Measurements from ENCODE around the gene NRG2.

NRG2 gene

GRCh38 chr5:139901251-139901575 is 141.9 kb downstream of the NRG2 start:
- no peak for DNase-seq (ENCODE audit: low read depth in 1 of 2, low spot score in 1 of 2)
- TF ChIP-seq REST (IDR thresholded peaks at IDR 0.05; ENCODE audit: insufficient replicate concordance, low read depth): no peak
- no peak for TF ChIP-seq CTCF (IDR thresholded peaks at IDR 0.05; ENCODE audit: insufficient read depth, low read length)
- no peak for TF ChIP-seq SPI1 (IDR thresholded peaks at IDR 0.05; ENCODE audit: borderline replicate concordance, low read depth)
- no peak for TF ChIP-seq GABPA (IDR thresholded peaks at IDR 0.05; ENCODE audit: low read depth)
- no peak for TF ChIP-seq POLR2AphosphoS5 (IDR thresholded peaks at IDR 0.05; ENCODE audit: low read depth)
- peaks cover 10% of the 10 kb centered on the region for H3K27me3 ChIP-seq (ENCODE audit: insufficient read depth, poor library complexity, severe bottlenecking)
- H3K27ac ChIP-seq (replicated peaks): no peak overlapping the region
- no peak overlapping the region for H3K4me3 ChIP-seq (replicated peaks; ENCODE audit: insufficient read depth, low read length)

DNA sequence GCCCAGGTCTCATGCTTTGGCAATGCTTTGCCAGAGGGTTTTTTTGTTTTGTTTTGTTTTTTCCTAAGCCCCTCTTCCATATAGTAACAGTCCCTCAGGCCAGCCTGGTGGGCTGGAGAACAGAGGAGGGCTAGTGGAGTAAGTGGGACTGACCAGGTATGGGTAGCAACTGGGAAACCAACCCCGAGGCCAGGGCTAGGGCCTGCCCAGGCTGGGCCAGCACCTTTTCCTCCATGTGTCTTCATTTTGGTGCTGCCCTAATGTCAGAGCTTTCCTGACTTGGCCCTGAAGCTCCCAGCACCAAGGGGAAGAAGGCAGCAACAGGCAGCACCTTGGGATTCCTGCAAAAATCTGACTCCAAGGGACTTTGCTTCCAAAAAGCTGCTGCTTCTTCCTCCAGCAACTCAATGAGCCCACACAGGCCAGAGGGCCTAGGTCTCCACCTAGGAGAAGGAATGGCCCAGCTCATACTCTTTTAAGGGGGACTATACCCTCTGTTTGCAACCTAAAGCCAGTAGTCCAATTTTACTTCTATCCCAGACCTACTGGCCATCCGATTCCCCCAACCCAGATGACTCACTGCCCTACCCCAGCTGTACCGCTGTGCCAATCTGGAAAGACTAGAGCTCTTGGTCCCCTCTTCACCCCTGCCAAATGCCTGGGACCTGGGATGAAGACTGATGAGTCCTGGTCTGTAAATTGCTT is 142.4 kb downstream of the NRG2 start:
- peaks cover 10% of the 10 kb centered on the region for H3K27me3 ChIP-seq (ENCODE audit: insufficient read depth, poor library complexity, severe bottlenecking)
- no peak overlapping the region for H3K27ac ChIP-seq (replicated peaks)
- H3K4me3 ChIP-seq (replicated peaks; ENCODE audit: insufficient read depth, low read length): no peak overlapping the region
- DNase-seq (ENCODE audit: low read depth in 1 of 2, low spot score in 1 of 2): no peak
- no peak for TF ChIP-seq GABPA (IDR thresholded peaks at IDR 0.05; ENCODE audit: low read depth)
- no peak for TF ChIP-seq CTCF (IDR thresholded peaks at IDR 0.05; ENCODE audit: insufficient read depth, low read length)
- no peak for TF ChIP-seq REST (IDR thresholded peaks at IDR 0.05; ENCODE audit: insufficient replicate concordance, low read depth)
- no peak for TF ChIP-seq SPI1 (IDR thresholded peaks at IDR 0.05; ENCODE audit: borderline replicate concordance, low read depth)
- TF ChIP-seq POLR2AphosphoS5 (IDR thresholded peaks at IDR 0.05; ENCODE audit: low read depth): no peak

DNA sequence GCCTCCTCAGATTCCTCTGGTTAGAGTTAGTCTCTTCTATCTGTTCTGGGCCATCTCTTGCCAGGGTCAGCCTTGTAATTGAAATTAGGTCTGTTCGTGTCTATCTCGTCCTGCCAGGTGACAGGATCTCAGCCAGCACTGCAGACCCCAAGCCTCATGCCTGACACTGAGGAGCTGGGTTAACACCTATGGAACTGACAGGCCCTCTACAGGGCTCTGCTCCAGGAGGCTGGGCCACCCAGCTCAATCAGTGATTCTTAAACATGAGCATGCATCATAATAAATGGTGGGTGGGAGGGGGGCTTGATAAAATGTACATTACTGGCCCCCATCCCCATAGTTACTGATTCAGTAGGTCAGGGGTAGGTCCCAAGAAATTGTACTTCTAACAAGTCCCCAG is 144.1 kb downstream of the NRG2 start:
- no peak for TF ChIP-seq REST (IDR thresholded peaks at IDR 0.05; ENCODE audit: insufficient replicate concordance, low read depth)
- no peak for TF ChIP-seq POLR2AphosphoS5 (IDR thresholded peaks at IDR 0.05; ENCODE audit: low read depth)
- TF ChIP-seq GABPA (IDR thresholded peaks at IDR 0.05; ENCODE audit: low read depth): no peak
- TF ChIP-seq CTCF (IDR thresholded peaks at IDR 0.05; ENCODE audit: insufficient read depth, low read length): no peak
- no peak for TF ChIP-seq SPI1 (IDR thresholded peaks at IDR 0.05; ENCODE audit: borderline replicate concordance, low read depth)
- no peak for DNase-seq (ENCODE audit: low read depth in 1 of 2, low spot score in 1 of 2)
- H3K27me3 ChIP-seq (ENCODE audit: insufficient read depth, poor library complexity, severe bottlenecking): no peaks in the 10 kb centered on the region

More for the DNA sequence above, 144.1 kb downstream of the NRG2 start:
- H3K4me3 ChIP-seq (replicated peaks; ENCODE audit: insufficient read depth, low read length): no peak overlapping the region
- no peak overlapping the region for H3K27ac ChIP-seq (replicated peaks)

Measured in HL-60 (cell line).